H1 (cell line): ENCODE measurements around the gene HMCN1. TPM values are rescaled to one million over a fixed set of nuclear protein-coding genes. Genes with fewer than 3 reads are reported as not detected.
A peak's percentile ranks its signal among the peaks of the same experiment; 100 is the strongest.

Source experiments
- CTCF ChIA-PET: fragments of 300-600 bp; sonication (Branson Sonifier 250); formaldehyde crosslinking; loops from one replicate; lab custom pipeline; 2021; ENCODE audit not compliant: partially characterized antibody; lab: Charles Lee
- POLR2A ChIA-PET: fragments of 300-600 bp; sonication (Branson Sonifier 250); formaldehyde crosslinking; loops from one replicate; lab custom pipeline; 2021; ENCODE audit warnings: inconsistent platforms; ENCODE audit not compliant: partially characterized antibody; lab: Charles Lee
- DNase-seq, 2 experiments: peaks; one replicate each; pipeline versions ENCODE4 v3.0.0 to v3.0.0-alpha.2; 2010 to 2022; ENCODE audit warnings: low spot score in 2 of 2, low read depth in 1 of 2, mixed read lengths in 1 of 2
- FAIRE-seq: peaks from 2 replicates; lab custom pipeline; 2011; peaks lifted over from hg19 to GRCh38; lab: Jason Lieb, UNC
- H2AFZ ChIP-seq: 2 replicates; pipeline ENCODE4 v1.8.1; 2012; ENCODE audit warnings: low read length, inconsistent platforms
- H2AK5ac ChIP-seq: 2 replicates; pipeline ENCODE4 v1.6.1; 2013; ENCODE audit warnings: low read depth, low read length
- H2BK120ac ChIP-seq: replicated peaks from 2 replicates; pipeline ENCODE3; 2013; ENCODE audit warnings: low read depth, low read length, inconsistent platforms
- H2BK12ac ChIP-seq: 2 replicates; pipeline ENCODE4 v1.6.1; 2013; ENCODE audit warnings: low read depth, low read length
- H2BK15ac ChIP-seq: 2 replicates; pipeline ENCODE4 v1.6.1; 2013; ENCODE audit warnings: low read length
- H2BK20ac ChIP-seq: 2 replicates; pipeline ENCODE4 v1.6.1; 2013; ENCODE audit warnings: low read length
- H2BK5ac ChIP-seq: 2 replicates; pipeline ENCODE4 v1.6.1; 2013; ENCODE audit warnings: low read depth, low read length
- H3K14ac ChIP-seq: 2 replicates; pipeline ENCODE4 v1.6.1; 2013; ENCODE audit warnings: inconsistent platforms; ENCODE audit not compliant: insufficient read length
- H3K18ac ChIP-seq: 2 replicates; pipeline ENCODE4 v1.6.1; 2013; ENCODE audit warnings: low read length; ENCODE audit errors: extremely low read depth
- H3K23ac ChIP-seq: 2 replicates; pipeline ENCODE4 v1.6.1; 2013; ENCODE audit warnings: inconsistent platforms; ENCODE audit not compliant: insufficient read length
- H3K23me2 ChIP-seq: 2 replicates; pipeline ENCODE4 v1.6.1; 2013; ENCODE audit warnings: low read depth, low read length
- H3K27ac ChIP-seq: 2 replicates; pipeline ENCODE4 v1.6.1; 2011; ENCODE audit warnings: low read depth, low read length, inconsistent platforms
- H3K27me3 ChIP-seq, 4 experiments: replicated peaks in 1 of 4; 1 replicate in 1 of 4; 2 replicates in 3 of 4; pipeline versions ENCODE4 v1.6.1 to v1.8.1; 2011 to 2013; ENCODE audit warnings: low read length in 3 of 4, mild to moderate bottlenecking in 3 of 4, inconsistent platforms in 2 of 4, mixed read lengths in 2 of 4, moderate library complexity in 1 of 4; ENCODE audit not compliant: control insufficient read depth in 3 of 4, insufficient read depth in 3 of 4; ENCODE audit errors: extremely low read depth in 1 of 4
- H3K36me3 ChIP-seq, 4 experiments: 2 replicates each; pipeline versions ENCODE4 v1.6.1 to v1.8.1; 2011 to 2013; ENCODE audit warnings: mild to moderate bottlenecking in 4 of 4, low read length in 3 of 4, moderate library complexity in 2 of 4, control low read depth in 1 of 4, inconsistent platforms in 1 of 4; ENCODE audit not compliant: insufficient read depth in 4 of 4, control insufficient read depth in 2 of 4
- H3K4ac ChIP-seq: replicated peaks from 2 replicates; pipeline ENCODE3; 2013; ENCODE audit warnings: low read length, low read depth, mixed read lengths, inconsistent platforms; ENCODE audit not compliant: insufficient read length
- H3K4me1 ChIP-seq, 4 experiments: replicated peaks in 1 of 4; 1 replicate in 1 of 4; 2 replicates in 3 of 4; pipeline versions ENCODE4 v1.6.1 to v1.8.1; 2011 to 2013; ENCODE audit warnings: low read length in 3 of 4, inconsistent platforms in 2 of 4, mixed read lengths in 1 of 4; ENCODE audit not compliant: insufficient read depth in 4 of 4, control insufficient read depth in 3 of 4
- H3K4me2 ChIP-seq, 2 experiments: 2 replicates each; pipeline versions ENCODE4 v1.6.1 to v1.8.1; 2011 to 2013; ENCODE audit warnings: low read depth in 2 of 2, low read length in 2 of 2, control low read depth in 1 of 2, inconsistent platforms in 1 of 2, mild to moderate bottlenecking in 1 of 2; ENCODE audit not compliant: insufficient read depth in 1 of 2
- H3K4me3 ChIP-seq, 4 experiments: fragments of 200-600, 300-600 bp in 1 of 4; sonication (generic), shearing (Covaris generic), sonication (Bioruptor Twin) in 1 of 4; 2 replicates each; pipeline versions ENCODE4 v1.5.1 to v1.8.1; 2011 to 2016; ENCODE audit warnings: low read length in 4 of 4, low read depth in 3 of 4, control low read depth in 2 of 4, inconsistent platforms in 2 of 4, mild to moderate bottlenecking in 2 of 4, mixed read lengths in 1 of 4, moderate library complexity in 1 of 4; ENCODE audit not compliant: insufficient read depth in 2 of 4; ENCODE audit errors: extremely low read depth in 1 of 4
- H3K56ac ChIP-seq: replicated peaks from 2 replicates; pipeline ENCODE3; 2013; ENCODE audit warnings: low read depth, mild to moderate bottlenecking, mixed read lengths, low read length, inconsistent platforms; ENCODE audit not compliant: insufficient read length
- H3K79me1 ChIP-seq: 2 replicates; pipeline ENCODE4 v1.6.1; 2013; ENCODE audit warnings: low read depth, low read length, control low read depth
- H3K79me2 ChIP-seq, 2 experiments: 2 replicates each; pipeline versions ENCODE4 v1.6.1 to v1.8.1; 2012 to 2013; ENCODE audit warnings: low read length in 2 of 2, mild to moderate bottlenecking in 2 of 2, inconsistent platforms in 1 of 2; ENCODE audit not compliant: insufficient read depth in 2 of 2, control insufficient read depth in 1 of 2
- H3K9ac ChIP-seq, 4 experiments: replicated peaks in 1 of 4; 1 replicate in 1 of 4; 2 replicates in 3 of 4; pipeline versions ENCODE4 v1.6.1 to v1.8.1; 2011 to 2013; ENCODE audit warnings: low read depth in 3 of 4, low read length in 3 of 4, control low read depth in 2 of 4, mild to moderate bottlenecking in 2 of 4, moderate library complexity in 2 of 4, inconsistent platforms in 1 of 4; ENCODE audit errors: extremely low read depth in 1 of 4
- H3K9me3 ChIP-seq, 2 experiments: 2 replicates each; pipeline versions ENCODE4 v1.6.1 to v1.8.1; 2012 to 2013; ENCODE audit warnings: mild to moderate bottlenecking in 2 of 2, moderate library complexity in 2 of 2, control low read depth in 1 of 2, inconsistent platforms in 1 of 2, low read depth in 1 of 2, low read length in 1 of 2, mixed read lengths in 1 of 2; ENCODE audit not compliant: insufficient read depth in 2 of 2
- H4K20me1 ChIP-seq, 2 experiments: replicated peaks in 1 of 2; 2 replicates each; pipeline versions ENCODE3 to v1.8.1; 2011 to 2013; ENCODE audit warnings: inconsistent platforms in 2 of 2, low read length in 2 of 2, mild to moderate bottlenecking in 1 of 2; ENCODE audit not compliant: insufficient read depth in 2 of 2, control insufficient read depth in 1 of 2
- H4K5ac ChIP-seq: 2 replicates; pipeline ENCODE4 v1.6.1; 2013; ENCODE audit warnings: low read length, low read depth, mixed read lengths, inconsistent platforms; ENCODE audit not compliant: insufficient read length
- H4K8ac ChIP-seq: 2 replicates; pipeline ENCODE4 v1.8.0; 2013; ENCODE audit warnings: mild to moderate bottlenecking, moderate library complexity, low read length, inconsistent platforms; ENCODE audit not compliant: insufficient read depth; ENCODE audit errors: extremely low read depth
- H4K91ac ChIP-seq: replicated peaks from 2 replicates; pipeline ENCODE3; 2013; ENCODE audit warnings: low read length, mixed read lengths, inconsistent platforms; ENCODE audit not compliant: insufficient read length
- HDAC2 ChIP-seq, 2 experiments: fragments of 300-600 bp in 1 of 2; sonication (generic) in 1 of 2; IDR thresholded peaks; 2 replicates each; pipeline ENCODE4 v1.6.1; 2011 to 2012; ENCODE audit warnings: low read depth in 2 of 2, low read length in 2 of 2, mild to moderate bottlenecking in 2 of 2, moderate library complexity in 2 of 2, borderline replicate concordance in 1 of 2, inconsistent platforms in 1 of 2
- MAFK ChIP-seq: IDR thresholded peaks from 2 replicates; pipeline ENCODE4 v1.6.1; 2012; ENCODE audit warnings: low read depth, mild to moderate bottlenecking, improper control_type of control experiment, low read length
- MAX ChIP-seq: IDR thresholded peaks from 2 replicates; pipeline ENCODE4 v1.6.1; 2012; ENCODE audit warnings: inconsistent platforms
- POU5F1 ChIP-seq: IDR thresholded peaks from 2 replicates; pipeline ENCODE4 v1.6.1; 2011; ENCODE audit warnings: low read depth, mild to moderate bottlenecking, low read length, moderate library complexity
- RBBP5 ChIP-seq: IDR thresholded peaks from 2 replicates; pipeline ENCODE4 v1.7.1; 2012; ENCODE audit warnings: low read depth, mild to moderate bottlenecking, inconsistent platforms, low read length, moderate library complexity, borderline replicate concordance
- SUZ12 ChIP-seq: fragments of 200-600 bp; sonication (generic); IDR thresholded peaks from 2 replicates; pipeline ENCODE4 v1.6.1; 2012; ENCODE audit warnings: mild to moderate bottlenecking, inconsistent platforms, low read length, moderate library complexity, mixed read lengths
- TCF12 ChIP-seq: IDR thresholded peaks from 2 replicates; pipeline ENCODE4 v1.6.1; 2011; ENCODE audit warnings: low read depth, mild to moderate bottlenecking, low read length
- WGBS, 2 experiments: shearing (Covaris generic) in 1 of 2; methylation state at CpG; one replicate each; pipeline versions ENCODE4 v1.1.6 to v1.1.7; 2013 to 2015; ENCODE audit warnings: low lambda C conversion rate in 2 of 2, mixed read lengths in 2 of 2, inconsistent platforms in 1 of 2, low coverage in 1 of 2, missing lambda C conversion rate in 1 of 2; ENCODE audit not compliant: insufficient replicate concordance in 2 of 2, insufficient coverage in 1 of 2, insufficient read length in 1 of 2; ENCODE audit errors: extremely low coverage in 1 of 2, missing lambda C conversion rate in 1 of 2; 5-methylcytosine and 5-hydroxymethylcytosine counted together
- polyA plus RNA-seq, 7 experiments: library from polyadenylated mRNA; depleted of rRNA in 3 of 7; stranded (reverse) in 5 of 7; unstranded in 2 of 7; fragments of >200 nt in 5 of 7; fragments of 200-250 nt in 2 of 7; gene quantifications; 1 replicate in 5 of 7; 2 replicates in 1 of 7; 4 replicates in 1 of 7; pipeline versions ENCODE4 v1.2.1 to v1.2.3, GENCODE V29; 2011 to 2013; ENCODE audit warnings: missing spikeins in 2 of 7, mixed read lengths in 2 of 7
- total RNA-seq: library from RNA; stranded (reverse); fragmentation: NEBNext Ultra II Directional; extraction: Animal tissue kit (Norgen Biotek cat#: 25700); gene quantifications from 2 replicates; pipeline ENCODE4 v1.2.1, GENCODE V29; 2021

Gene HMCN1
- total and polyA plus RNA-seq, 2 of the 8 experiments (the other 6 are each of a cell fraction or from before 2014, with no cell fraction given) = 13.8 to 14.6 TPM

DNA sequence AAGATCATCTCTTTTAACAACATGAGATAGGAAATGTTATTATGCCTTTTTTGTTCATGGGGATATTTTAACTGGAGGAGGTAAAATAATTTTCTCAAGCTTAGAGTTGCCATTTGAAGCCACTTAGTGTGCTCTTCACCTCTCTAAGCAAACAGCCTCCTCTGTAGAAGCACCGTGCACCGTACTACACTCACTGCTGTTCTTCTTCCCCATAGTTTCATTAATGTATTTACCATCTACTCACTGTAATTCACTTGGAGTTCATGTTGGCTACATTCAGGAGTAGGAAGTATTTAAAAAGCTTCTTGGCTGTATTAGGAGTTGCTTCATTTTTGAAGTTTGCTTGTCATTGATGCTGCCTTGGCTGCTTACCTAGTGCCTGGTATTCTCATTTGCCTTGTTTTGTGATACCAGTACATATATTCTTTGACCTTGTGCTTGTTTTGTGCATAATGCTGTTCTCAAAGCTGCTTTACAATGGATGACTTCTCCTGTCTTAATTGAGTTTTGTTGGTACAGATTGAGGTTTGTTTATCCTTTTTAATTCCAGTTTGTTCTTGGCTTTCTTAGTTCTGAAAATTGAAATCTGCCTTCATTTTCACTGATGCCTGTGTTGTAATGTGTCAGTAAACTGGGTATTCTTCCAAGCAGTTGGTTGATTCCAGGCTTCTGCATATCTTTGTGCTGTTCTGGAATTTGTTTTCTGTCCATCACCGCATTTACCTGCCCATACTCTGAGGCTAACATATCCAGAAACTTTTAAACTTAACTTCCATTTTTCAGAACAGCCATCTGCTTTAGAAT is 240.4 kb downstream of the HMCN1 start:
- Histone ChIP-seq H3K9ac (no peak overlapping the region), H3K4me2 (no peak overlapping the region), H2AK5ac (no peak overlapping the region), H2BK12ac (no peak overlapping the region), H3K23ac (no peak overlapping the region)
- TF ChIP-seq POU5F1 (no peak), RBBP5 (no peak), SUZ12 (no peak), TCF12 (no peak), MAFK (no peak), MAX (no peak), HDAC2 (IDR thresholded peaks at IDR 0.05; ENCODE audit: borderline replicate concordance in 1 of 2, low read depth in 2 of 2, low read length in 2 of 2) (no peak)
- TF ChIP-seq, all 59 proteins: peak for 0
- no peak overlapping the region for H4K8ac ChIP-seq
- no peak overlapping the region for H3K14ac ChIP-seq
- no peak overlapping the region for H2AFZ ChIP-seq
- no peak overlapping the region for H2BK15ac ChIP-seq
- DNase-seq (no peak), FAIRE-seq (peak; percentile 62)
- H3K9me3 ChIP-seq = no peaks in the 10 kb centered on the region
- H3K4ac ChIP-seq = no peak overlapping the region
- H3K27me3 ChIP-seq = no peaks in the 10 kb centered on the region
- H3K27ac ChIP-seq = no peak overlapping the region
- WGBS, 2 experiments = 94% methylated on average over 3 of the region's 3 CpGs; no CpG with 5 or more reads in 1 of the 2 experiments
- no peak overlapping the region for H3K4me3 ChIP-seq
- H3K4me1 ChIP-seq = no peaks in the 10 kb centered on the region
- ChIA-PET POLR2A (no interaction called here), CTCF (no interaction called here)
- no peak overlapping the region for H2BK120ac ChIP-seq
- no peak overlapping the region for H3K18ac ChIP-seq
- no peak overlapping the region for H2BK20ac ChIP-seq
- no peaks in the 10 kb centered on the region for H3K79me2 ChIP-seq
- no peaks in the 10 kb centered on the region for H3K36me3 ChIP-seq
- no peaks in the 10 kb centered on the region; the same call in 1 of the 2 replicates for H3K23me2 ChIP-seq
- no peak overlapping the region for H4K5ac ChIP-seq
- H3K79me1 ChIP-seq = no peaks in the 10 kb centered on the region
- H4K20me1 ChIP-seq = no peaks in the 10 kb centered on the region
- no peak overlapping the region for H3K56ac ChIP-seq
- no peak overlapping the region for H2BK5ac ChIP-seq
- no peak overlapping the region for H4K91ac ChIP-seq
